ENCODE data around the gene KCP.

KCP gene

DNA sequence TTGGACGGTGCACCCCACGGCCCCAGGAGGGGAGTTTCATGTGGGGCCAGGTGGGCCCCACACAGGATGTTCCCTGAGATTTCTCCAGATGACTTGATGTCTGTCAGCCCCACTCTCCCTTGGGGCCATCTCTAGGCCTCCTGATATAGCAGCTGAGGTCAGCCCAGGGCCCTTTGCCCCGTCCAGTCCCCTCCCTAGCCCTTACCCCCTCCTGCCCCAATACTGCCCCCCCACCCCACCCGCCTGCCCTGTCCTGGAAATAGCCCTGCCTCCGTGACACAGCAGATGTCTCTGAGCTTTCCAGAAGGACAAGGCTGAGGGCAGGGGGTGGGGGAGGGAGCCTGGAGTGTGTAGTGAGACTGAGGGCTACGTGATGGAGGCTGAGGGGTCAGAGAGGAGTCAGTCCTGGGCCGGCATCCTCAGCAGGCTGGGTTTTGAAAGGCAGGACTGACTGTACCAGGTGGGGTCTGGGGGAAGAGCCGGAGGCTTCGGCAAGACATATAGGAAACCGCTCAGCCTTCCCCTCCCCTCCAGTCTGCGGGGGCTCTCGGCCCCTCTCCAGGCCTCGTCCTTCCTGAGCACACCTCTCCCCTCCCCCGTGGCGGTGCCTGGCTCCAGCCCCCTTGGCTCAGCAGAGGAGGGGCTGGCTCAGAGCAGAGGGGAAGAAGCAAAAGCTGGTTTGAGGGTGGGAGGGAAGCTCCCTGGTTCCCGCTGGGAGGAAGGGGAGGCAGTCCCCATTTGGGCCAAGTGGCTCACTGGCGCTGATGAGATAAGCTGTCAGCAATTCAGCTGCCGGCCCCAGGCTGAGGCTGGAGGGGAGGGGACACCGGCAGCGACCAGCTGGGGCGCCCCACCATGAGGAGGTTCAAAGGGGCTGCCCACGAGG, 78.3 kb downstream of the KCP start:
- Mint-ChIP-seq H3K9me3 (no peaks in the 10 kb centered on the region), H3K36me3 (no peaks in the 10 kb centered on the region), H3K27me3 (peaks cover 14% of the 10 kb centered on the region), H3K27ac (no peak overlapping the region), H3K4me1 (peaks cover 13% of the 10 kb centered on the region), H3K4me3 (no peak overlapping the region)

GRCh38 chr7:128831178-128831993, 79.1 kb downstream of the KCP start:
- H3K4me1 Mint-ChIP-seq = peaks cover 13% of the 10 kb centered on the region
- H3K27me3 Mint-ChIP-seq = peaks cover 20% of the 10 kb centered on the region
- H3K27ac Mint-ChIP-seq = no peak overlapping the region
- no peaks in the 10 kb centered on the region for H3K9me3 Mint-ChIP-seq
- no peaks in the 10 kb centered on the region for H3K36me3 Mint-ChIP-seq
- peak overlapping the region; percentile 58 for H3K4me3 Mint-ChIP-seq

GRCh38 chr7:128830231-128831177, 80.0 kb downstream of the KCP start, which contains the start of gene FLNC:
Gene FLNC (plus strand): TSS chr7:128830406. CDS start chr7:128830638, 232 bp downstream.
- peaks cover 20% of the 10 kb centered on the region for H3K27me3 Mint-ChIP-seq

DNA sequence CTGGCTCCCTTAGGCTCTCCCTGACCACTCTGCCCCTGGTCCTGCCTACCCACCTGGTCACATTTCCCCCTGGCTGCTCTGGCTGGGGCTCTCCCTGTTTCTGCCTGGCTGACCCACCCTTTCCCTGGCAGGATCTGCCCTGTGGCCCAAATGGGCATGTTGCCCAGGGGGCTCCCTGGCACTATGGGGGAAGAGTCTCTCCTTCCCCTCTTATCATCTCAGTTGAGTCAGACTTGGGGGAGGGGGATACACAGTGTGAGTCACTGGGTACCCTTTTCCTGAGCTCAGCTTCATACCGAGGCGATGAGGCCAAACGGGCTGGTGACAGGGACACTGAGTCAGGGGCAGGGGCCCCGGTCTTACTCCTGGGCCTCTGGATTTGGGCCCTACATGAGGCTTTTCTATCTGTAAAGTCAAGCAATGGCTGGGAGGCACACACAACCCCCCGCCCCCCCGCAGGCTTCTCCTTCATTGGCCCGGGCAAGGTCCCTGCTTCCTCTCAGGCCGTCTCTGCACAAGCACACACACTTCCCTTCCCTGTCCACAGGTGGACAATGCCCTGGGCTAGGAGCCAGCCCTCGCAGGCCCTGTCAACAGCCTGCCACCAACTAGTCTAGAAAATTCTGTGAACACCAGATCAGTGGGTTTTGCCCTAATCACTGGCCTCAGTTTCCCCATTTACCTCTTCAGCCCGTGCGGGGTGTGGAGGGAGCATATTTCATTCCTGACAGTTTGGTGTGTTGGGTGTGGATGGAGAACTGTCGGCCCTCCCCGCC, 80.9 kb downstream of the KCP start:
- Mint-ChIP-seq H3K27ac (no peak overlapping the region), H3K4me1 (peaks cover 13% of the 10 kb centered on the region), H3K4me3 (peak overlapping the region; percentile 63), H3K36me3 (no peaks in the 10 kb centered on the region), H3K9me3 (no peaks in the 10 kb centered on the region), H3K27me3 (peaks cover 20% of the 10 kb centered on the region)

More at GRCh38 chr7:128830231-128831177, 80.0 kb downstream of the KCP start, which contains the start of gene FLNC:
- Mint-ChIP-seq H3K4me3 (peak within 1 kb of the TSS; percentile 73), H3K9me3 (no peaks in the 10 kb centered on the region), H3K36me3 (no peaks in the 10 kb centered on the region), H3K27ac (no peak within 1 kb of the TSS), H3K4me1 (peaks cover 13% of the 10 kb centered on the region)

GRCh38 chr7:128827971-128828711, 82.4 kb downstream of the KCP start:
- no peaks in the 10 kb centered on the region for H3K9me3 Mint-ChIP-seq
- peaks cover 13% of the 10 kb centered on the region for H3K4me1 Mint-ChIP-seq
- peaks cover 20% of the 10 kb centered on the region for H3K27me3 Mint-ChIP-seq
- H3K27ac Mint-ChIP-seq = no peak overlapping the region
- H3K36me3 Mint-ChIP-seq = no peaks in the 10 kb centered on the region
- no peak overlapping the region for H3K4me3 Mint-ChIP-seq

- H3K4me1 Mint-ChIP-seq = peaks cover 13% of the 10 kb centered on the region
- H3K9me3 Mint-ChIP-seq = no peaks in the 10 kb centered on the region
- H3K4me3 Mint-ChIP-seq = no peak overlapping the region
- no peaks in the 10 kb centered on the region for H3K36me3 Mint-ChIP-seq
- peaks cover 20% of the 10 kb centered on the region for H3K27me3 Mint-ChIP-seq
- no peak overlapping the region for H3K27ac Mint-ChIP-seq
Measured at GRCh38 chr7:128827248-128827958, 83.1 kb downstream of the KCP start.

- H3K36me3 Mint-ChIP-seq = no peaks in the 10 kb centered on the region
- no peaks in the 10 kb centered on the region for H3K9me3 Mint-ChIP-seq
- H3K27ac Mint-ChIP-seq = no peak overlapping the region
- peaks cover 19% of the 10 kb centered on the region for H3K27me3 Mint-ChIP-seq
- H3K4me1 Mint-ChIP-seq = peaks cover 13% of the 10 kb centered on the region
- H3K4me3 Mint-ChIP-seq = no peak overlapping the region
Measured at GRCh38 chr7:128826916-128827247, 83.6 kb downstream of the KCP start.
